ENCODE data around the gene CEBPZ.
A peak's percentile ranks its signal among the peaks of the same experiment; 100 is the strongest.

Gene CEBPZ

DNA sequence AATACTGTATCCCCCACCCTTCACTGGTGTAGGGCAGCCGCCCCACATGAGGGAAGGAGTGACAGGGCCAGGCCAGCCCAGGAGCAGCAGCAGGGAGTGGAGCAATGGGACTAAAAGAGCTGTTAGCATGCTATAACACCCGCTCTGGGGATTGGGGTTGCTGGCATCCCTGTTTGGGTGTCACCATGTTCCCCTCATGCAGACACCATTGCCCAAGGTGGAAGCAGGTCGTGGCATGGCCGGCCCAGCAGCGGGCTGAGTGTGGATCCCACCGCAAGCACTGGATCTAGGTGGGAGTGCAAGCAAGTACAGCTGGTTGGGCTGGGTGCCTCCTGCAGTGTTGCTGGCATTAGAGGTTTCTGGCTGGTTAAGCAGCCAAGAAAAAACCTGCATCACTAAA, 39.6 kb downstream of the CEBPZ start:
- Histone ChIP-seq H3K27me3 (ENCODE audit: insufficient read depth, poor library complexity, severe bottlenecking) (no peaks in the 10 kb centered on the region), H3K36me3 (ENCODE audit: low read depth) (no peaks in the 10 kb centered on the region), H3K4me1 (ENCODE audit: insufficient read depth, poor library complexity, severe bottlenecking) (peaks cover 10% of the 10 kb centered on the region), H3K27ac (ENCODE audit: poor library complexity, severe bottlenecking) (no peak overlapping the region), H3K4me3 (ENCODE audit: severe bottlenecking) (no peak overlapping the region), H3K9me3 (ENCODE audit: severe bottlenecking) (no peaks in the 10 kb centered on the region)
- no peak for TF ChIP-seq CTCF (IDR thresholded peaks at IDR 0.05; ENCODE audit: poor library complexity, severe bottlenecking)
- ATAC-seq (ENCODE audit: low read depth) = no peak
- DNase-seq (ENCODE audit: low spot score) = no peak

- no peaks in the 10 kb centered on the region for H3K27me3 ChIP-seq (ENCODE audit: insufficient read depth, poor library complexity, severe bottlenecking)
These were observed 40.1 kb downstream of the CEBPZ start for GRCh38 chr2:37191253-37191652.

DNA sequence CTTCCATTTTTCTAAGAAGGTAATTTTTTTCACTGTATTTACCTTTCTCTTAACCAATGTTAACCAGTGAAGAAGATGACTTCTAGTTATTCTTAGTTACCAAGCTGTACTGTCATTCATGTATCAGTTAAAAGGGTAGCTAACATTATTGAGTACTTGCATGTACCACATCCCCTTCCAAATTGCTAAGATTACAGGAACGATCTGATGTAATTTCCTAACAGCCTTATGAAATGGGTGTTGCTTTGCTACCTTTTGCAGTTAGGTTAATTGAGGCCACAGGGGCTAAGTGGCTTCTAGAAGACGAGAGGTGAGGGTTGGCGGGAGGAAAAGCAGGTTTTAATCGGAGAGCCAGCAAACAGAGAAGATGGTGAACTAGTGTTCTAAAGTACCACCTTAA, 41.1 kb downstream of the CEBPZ start:
- TF ChIP-seq CTCF (IDR thresholded peaks at IDR 0.05; ENCODE audit: poor library complexity, severe bottlenecking) = no peak
- H3K36me3 ChIP-seq (ENCODE audit: low read depth) = no peaks in the 10 kb centered on the region
- no peaks in the 10 kb centered on the region for H3K27me3 ChIP-seq (ENCODE audit: insufficient read depth, poor library complexity, severe bottlenecking)
- DNase-seq (ENCODE audit: low spot score) (no peak), ATAC-seq (ENCODE audit: low read depth) (no peak)
- peaks cover 10% of the 10 kb centered on the region for H3K4me1 ChIP-seq (ENCODE audit: insufficient read depth, poor library complexity, severe bottlenecking)
- H3K4me3 ChIP-seq (ENCODE audit: severe bottlenecking) = no peak overlapping the region
- H3K9me3 ChIP-seq (ENCODE audit: severe bottlenecking) = no peaks in the 10 kb centered on the region
- H3K27ac ChIP-seq (ENCODE audit: poor library complexity, severe bottlenecking) = no peak overlapping the region

More at GRCh38 chr2:37191253-37191652, 40.1 kb downstream of the CEBPZ start:
- ATAC-seq (ENCODE audit: low read depth) (no peak), DNase-seq (ENCODE audit: low spot score) (no peak)
- H3K9me3 ChIP-seq (ENCODE audit: severe bottlenecking) = no peaks in the 10 kb centered on the region
- H3K36me3 ChIP-seq (ENCODE audit: low read depth) = no peaks in the 10 kb centered on the region
- no peak overlapping the region for H3K27ac ChIP-seq (ENCODE audit: poor library complexity, severe bottlenecking)
- H3K4me1 ChIP-seq (ENCODE audit: insufficient read depth, poor library complexity, severe bottlenecking) = peaks cover 10% of the 10 kb centered on the region
- no peak for TF ChIP-seq CTCF (IDR thresholded peaks at IDR 0.05; ENCODE audit: poor library complexity, severe bottlenecking)
- H3K4me3 ChIP-seq (ENCODE audit: severe bottlenecking) = no peak overlapping the region

DNA sequence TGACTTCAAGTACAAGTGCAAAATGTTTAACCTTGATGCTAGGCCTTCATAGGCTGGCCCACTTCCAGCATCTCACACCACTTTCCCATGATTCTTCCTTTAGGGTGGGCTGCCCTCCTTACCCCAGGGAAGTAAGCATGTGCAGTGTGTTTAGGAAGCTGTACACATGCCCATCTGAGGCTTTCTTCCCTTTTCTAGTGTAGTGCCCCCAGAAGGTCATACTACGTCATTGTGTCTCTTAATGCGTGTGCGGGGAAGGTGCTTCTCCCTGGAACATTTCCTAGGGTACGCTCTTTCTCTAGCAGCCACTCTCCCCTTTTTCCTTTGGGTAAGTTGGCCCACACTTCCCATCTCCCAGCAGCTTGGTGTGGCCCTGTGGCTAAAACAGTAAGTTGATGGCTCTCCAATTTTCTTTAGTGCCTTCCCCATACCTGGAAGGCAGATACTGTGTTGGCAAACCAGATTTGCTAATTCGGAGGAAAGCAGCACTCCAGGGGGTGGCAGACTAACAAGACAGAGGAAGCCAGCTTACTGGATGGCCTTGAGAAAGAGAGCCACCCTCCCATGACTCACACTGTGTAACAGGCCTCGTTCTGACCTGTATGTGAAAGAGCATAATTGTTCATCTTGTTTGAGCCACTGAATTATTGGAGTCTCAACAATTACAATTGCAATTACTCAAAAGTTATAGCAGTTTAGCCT, 41.8 kb downstream of the CEBPZ start:
- Histone ChIP-seq H3K9me3 (ENCODE audit: severe bottlenecking) (no peaks in the 10 kb centered on the region), H3K36me3 (ENCODE audit: low read depth) (no peaks in the 10 kb centered on the region), H3K27ac (ENCODE audit: poor library complexity, severe bottlenecking) (no peak overlapping the region), H3K4me1 (ENCODE audit: insufficient read depth, poor library complexity, severe bottlenecking) (peaks cover 10% of the 10 kb centered on the region), H3K4me3 (ENCODE audit: severe bottlenecking) (no peak overlapping the region), H3K27me3 (ENCODE audit: insufficient read depth, poor library complexity, severe bottlenecking) (no peaks in the 10 kb centered on the region)
- ATAC-seq (ENCODE audit: low read depth) (peak; percentile 100), DNase-seq (ENCODE audit: low spot score) (no peak)
- no peak for TF ChIP-seq CTCF (IDR thresholded peaks at IDR 0.05; ENCODE audit: poor library complexity, severe bottlenecking)

- no peak for ATAC-seq (ENCODE audit: low read depth)
- no peak within 1 kb of the TSS for H3K27ac ChIP-seq (ENCODE audit: poor library complexity, severe bottlenecking)
- no peaks in the 10 kb centered on the region for H3K9me3 ChIP-seq (ENCODE audit: severe bottlenecking)
- no peak for DNase-seq (ENCODE audit: low spot score)
- no peaks in the 10 kb centered on the region for H3K27me3 ChIP-seq (ENCODE audit: insufficient read depth, poor library complexity, severe bottlenecking)
- no peak for TF ChIP-seq CTCF (IDR thresholded peaks at IDR 0.05; ENCODE audit: poor library complexity, severe bottlenecking)
- no peak within 1 kb of the TSS for H3K4me3 ChIP-seq (ENCODE audit: severe bottlenecking)
- H3K4me1 ChIP-seq (ENCODE audit: insufficient read depth, poor library complexity, severe bottlenecking) = peaks cover 10% of the 10 kb centered on the region
- H3K36me3 ChIP-seq (ENCODE audit: low read depth) = no peaks in the 10 kb centered on the region
These were observed 42.8 kb downstream of the CEBPZ start, which contains the start of gene SULT6B1 for GRCh38 chr2:37188570-37188969. Gene SULT6B1 (minus strand): TSS chr2:37188670. CDS start chr2:37188640, 30 bp downstream.
